H1 (cell line): ENCODE data around the gene ARID1B. TPM values are rescaled to one million over a fixed set of nuclear protein-coding genes. Genes with fewer than 3 reads are reported as not detected.
A peak's percentile ranks its signal among the peaks of the same experiment; 100 is the strongest.

Source experiments
- ATF2 ChIP-seq: IDR thresholded peaks from 2 replicates; pipeline ENCODE4 v1.6.1; 2012; ENCODE audit warnings: low read length, inconsistent platforms
- CHD2 ChIP-seq: IDR thresholded peaks from 2 replicates; pipeline ENCODE4 v1.6.1; 2012; ENCODE audit warnings: low read length, improper control_type of control experiment
- RBBP5 ChIP-seq: IDR thresholded peaks from 2 replicates; pipeline ENCODE4 v1.7.1; 2012; ENCODE audit warnings: low read depth, mild to moderate bottlenecking, inconsistent platforms, low read length, moderate library complexity, borderline replicate concordance
- RNF2 ChIP-seq: fragments of 200-900, 300-1000 bp; sonication (generic); IDR thresholded peaks from 2 replicates; pipeline ENCODE4 v1.7.1; 2016; ENCODE audit warnings: borderline replicate concordance, low read depth, mild to moderate bottlenecking, antibody characterized with exemption, low read length; ENCODE audit not compliant: poor library complexity, severe bottlenecking; ENCODE audit errors: missing control alignments
- TBP ChIP-seq: IDR thresholded peaks from 2 replicates; pipeline ENCODE4 v1.6.1; 2011; ENCODE audit warnings: low read depth, low read length, improper control_type of control experiment
- TCF12 ChIP-seq: IDR thresholded peaks from 2 replicates; pipeline ENCODE4 v1.6.1; 2011; ENCODE audit warnings: low read depth, mild to moderate bottlenecking, low read length
- USF2 ChIP-seq: IDR thresholded peaks from 2 replicates; pipeline ENCODE4 v1.6.1; 2011; ENCODE audit warnings: low read length, improper control_type of control experiment
- polyA plus RNA-seq, 7 experiments: library from polyadenylated mRNA; depleted of rRNA in 3 of 7; stranded (reverse) in 5 of 7; unstranded in 2 of 7; fragments of >200 nt in 5 of 7; fragments of 200-250 nt in 2 of 7; gene quantifications; 1 replicate in 5 of 7; 2 replicates in 1 of 7; 4 replicates in 1 of 7; pipeline versions ENCODE4 v1.2.1 to v1.2.3, GENCODE V29; 2011 to 2013; ENCODE audit warnings: missing spikeins in 2 of 7, mixed read lengths in 2 of 7
- total RNA-seq: library from RNA; stranded (reverse); fragmentation: NEBNext Ultra II Directional; extraction: Animal tissue kit (Norgen Biotek cat#: 25700); gene quantifications from 2 replicates; pipeline ENCODE4 v1.2.1, GENCODE V29; 2021

The ARID1B gene
- total and polyA plus RNA-seq, 2 of the 8 experiments (the other 6 are each of a cell fraction or from before 2014, with no cell fraction given), result 24.3 to 70.3 TPM

GRCh38 chr6:156779206-156780094 is 2.3 kb downstream of the ARID1B start (continued):
- TF ChIP-seq ATF2 (no peak), CHD2 (no peak), TBP (no peak), RBBP5 (0 out of 2 replicates have a peak, but pooled peaks have one; percentile 25), TCF12 (no peak), USF2 (no peak), RNF2 (no peak)
- TF ChIP-seq, all 59 proteins: peak for 8
